HG03521 (cell line): ENCODE results near the gene GNB2.

Source experiments
- ATAC-seq: cut with Tn5 transposase; IDR thresholded peaks from one replicate; pipeline ENCODE4 v1.9.1; 2021; ENCODE audit warnings: mild to moderate bottlenecking, moderate library complexity; ENCODE audit not compliant: unreplicated experiment

GNB2 gene

DNA sequence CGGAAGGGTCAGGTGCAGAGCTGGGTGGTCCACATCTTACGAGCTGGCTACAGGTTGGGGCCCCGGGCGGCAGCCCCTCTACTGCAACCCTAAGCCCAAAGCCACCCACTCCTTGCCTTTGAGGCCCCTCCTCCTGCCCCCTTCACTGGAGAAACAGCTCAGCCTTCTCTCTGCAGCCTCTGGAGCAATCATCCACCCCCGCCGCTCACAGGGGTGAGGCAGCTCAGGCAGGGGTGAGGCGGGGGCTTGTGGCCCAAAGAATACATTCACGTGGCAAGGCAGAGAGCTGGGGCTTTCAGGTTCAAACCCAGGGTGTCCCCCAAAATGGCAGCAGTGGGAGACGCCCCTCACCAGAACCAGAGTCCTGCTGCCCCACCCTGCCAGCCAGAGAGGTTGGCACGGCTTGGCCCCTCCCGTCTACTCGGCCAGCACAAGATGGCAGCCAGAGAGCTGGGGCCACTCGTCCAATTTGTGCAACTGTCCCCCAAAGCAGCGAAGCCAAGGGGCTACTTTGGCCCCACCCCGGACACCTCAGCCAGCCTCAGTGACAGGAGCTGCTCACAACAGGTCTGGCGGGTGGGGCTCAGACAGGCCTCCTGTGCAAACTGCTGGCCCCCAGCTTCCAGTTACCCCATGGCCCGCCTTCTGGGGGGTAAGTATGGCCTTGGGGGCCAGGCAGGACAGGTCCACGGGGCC, 7.2 kb downstream of the GNB2 start:
- ATAC-seq: no peak

DNA sequence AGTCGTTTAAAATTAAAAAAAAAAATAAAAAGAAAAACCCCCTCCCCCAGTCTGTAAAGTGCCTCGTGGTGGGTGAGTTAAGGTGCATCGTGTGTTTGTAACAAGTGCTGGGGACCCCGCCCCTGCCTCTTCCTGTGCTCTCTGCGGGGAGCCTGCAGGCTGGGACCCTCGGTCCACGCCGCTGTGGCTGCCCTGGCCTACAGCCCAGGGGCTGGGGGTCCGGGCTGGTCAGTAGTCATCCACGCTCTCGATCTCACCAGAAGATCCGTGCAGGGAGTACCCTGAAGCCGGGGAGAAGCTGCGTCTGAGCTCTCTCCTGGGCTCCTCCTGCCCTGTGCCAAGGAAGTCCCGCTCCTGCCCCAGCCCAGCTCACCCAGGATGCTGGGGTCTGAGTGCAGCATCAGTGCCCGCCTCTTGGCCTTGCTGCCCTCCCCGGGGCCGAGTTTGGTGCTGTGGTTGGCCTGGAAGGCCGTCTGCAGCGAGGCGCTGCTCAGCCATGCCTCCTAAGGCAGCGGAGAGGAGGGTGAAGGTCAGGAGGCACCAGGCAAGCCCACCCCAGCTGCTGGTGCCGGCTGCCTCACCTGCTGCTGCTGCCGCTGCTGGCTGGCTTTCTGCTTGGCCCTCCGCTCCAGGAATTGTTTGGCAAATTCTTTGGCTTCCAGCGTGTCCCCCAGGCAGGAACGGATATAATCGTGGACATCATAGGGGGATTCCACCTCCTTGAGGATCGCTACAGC, 8.1 kb downstream of the GNB2 start:
- ATAC-seq: no peak

DNA sequence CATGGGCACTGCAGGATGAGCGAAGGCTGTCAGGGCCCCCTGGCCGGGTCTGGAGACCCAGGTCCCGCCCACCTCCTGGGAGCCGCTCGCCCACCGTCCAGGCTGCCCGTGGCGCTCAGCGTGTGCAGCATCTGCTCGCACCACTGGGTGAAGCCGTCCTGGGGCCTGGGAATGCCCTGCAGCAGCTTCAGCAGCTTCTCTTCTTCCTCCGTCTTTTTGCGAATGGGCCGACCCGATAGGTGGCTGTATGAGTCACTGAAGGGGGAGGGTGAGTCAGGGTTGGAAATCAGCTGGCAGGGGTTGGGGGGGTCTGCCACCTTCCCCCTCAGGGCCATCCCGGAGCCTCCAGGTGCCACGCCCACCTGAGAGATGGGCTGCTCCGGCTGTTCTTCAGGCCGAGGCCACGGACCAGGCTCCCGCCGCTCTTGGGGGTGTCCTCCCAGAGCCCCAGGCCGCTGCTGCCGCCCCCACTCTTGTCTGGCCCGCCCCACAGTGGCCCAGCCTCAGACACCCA, 8.7 kb downstream of the GNB2 start:
- no peak for ATAC-seq

DNA sequence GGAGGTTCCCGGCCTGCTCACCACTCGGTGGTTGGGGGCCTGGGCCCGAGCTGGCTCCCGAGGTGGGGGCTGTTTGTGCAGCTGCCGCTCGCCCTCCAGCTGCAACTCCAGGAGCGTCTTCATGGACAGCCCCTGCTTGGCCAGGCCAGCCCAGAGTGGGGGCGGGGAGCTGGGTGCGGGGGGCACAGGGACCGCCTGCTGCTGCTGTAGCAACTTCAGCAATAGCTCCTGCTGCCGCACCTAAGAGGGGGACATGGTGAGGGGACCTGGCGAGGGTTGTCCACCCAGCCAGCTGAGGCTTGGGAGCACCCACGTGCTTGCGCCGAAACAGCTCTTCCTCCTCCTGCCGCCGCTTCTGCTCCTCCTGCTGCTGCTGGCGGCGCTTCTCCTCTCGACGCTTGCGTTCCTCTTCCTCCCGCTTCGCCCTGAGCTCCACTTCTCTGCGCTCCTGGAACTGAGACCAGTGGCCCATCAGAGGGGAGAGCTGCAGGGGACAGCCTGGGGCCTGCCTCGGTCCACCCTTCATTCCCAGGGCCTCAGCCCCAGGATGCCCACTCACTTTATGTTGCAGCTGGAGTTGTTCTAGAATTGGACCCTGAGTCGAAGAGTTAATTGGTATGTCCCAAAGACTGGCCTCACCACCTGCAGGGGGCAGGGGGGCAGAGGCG, 9.6 kb downstream of the GNB2 start:
- ATAC-seq: no peak

DNA sequence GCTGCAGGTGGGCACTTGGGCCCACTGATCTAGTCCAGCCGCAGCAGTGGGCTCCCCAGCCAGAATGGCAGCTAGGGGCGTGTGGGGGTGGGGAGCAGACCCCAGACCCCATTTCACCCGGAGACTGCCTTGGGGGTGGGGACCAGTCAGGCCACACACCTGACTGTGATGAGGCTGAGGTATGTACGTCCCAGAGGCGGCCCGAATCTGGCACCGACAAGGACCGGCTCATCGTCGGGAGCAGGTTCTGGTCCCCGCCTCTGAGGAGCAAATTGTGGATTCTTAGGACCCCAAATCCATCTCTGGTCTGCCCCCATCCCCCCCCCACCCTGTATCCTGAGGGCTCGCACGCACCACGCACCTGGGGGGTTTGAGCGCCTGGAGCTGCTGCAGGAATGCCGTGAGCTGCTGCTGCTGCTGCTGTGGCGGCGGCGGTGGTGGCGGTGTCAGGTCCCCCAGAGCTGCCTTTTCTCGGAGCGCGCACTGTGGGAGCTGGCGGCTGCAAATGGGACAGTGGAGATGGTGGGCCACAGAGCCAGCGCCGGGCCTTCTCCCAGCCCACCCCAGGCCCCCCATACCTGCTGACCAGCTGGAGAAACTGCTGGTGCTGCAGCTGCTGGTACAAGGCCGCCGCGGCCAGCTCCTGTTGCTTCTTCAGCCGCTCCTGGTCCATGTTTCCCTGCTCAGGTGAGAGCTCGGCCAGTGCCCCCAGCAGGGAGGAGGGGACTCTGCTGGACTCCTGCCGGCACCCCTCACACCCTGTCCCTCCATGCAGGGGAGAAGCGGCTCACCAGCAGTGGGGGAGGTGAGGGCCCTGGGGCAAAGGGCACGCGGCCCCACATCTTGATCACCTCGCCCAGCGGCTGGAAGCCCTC, 10.4 kb downstream of the GNB2 start:
- no peak for ATAC-seq

DNA sequence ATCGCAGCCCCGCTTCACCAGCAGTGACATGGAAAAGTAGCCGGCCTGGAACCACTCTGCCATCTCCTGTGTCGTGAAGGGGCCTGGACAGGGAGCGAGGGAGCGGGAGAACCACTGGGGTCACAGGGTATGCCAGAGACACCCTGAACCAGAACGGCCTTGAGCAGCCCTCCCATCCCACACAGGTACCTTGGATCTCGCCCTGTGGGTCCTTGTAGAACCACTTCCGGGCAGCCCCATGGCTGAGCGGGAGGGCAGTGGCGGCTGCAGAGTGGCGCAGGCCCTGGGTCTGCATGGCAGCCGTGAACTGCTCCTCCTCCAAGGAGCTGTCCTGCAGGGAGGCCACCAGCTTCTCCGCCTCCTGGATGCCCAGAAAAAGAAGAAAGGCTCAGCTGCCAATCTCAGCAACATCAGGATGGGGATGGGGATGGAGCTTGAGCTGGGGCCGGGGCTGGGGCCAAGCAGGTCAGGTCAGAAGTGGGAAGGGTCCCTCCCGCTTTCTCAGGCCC, 11.0 kb downstream of the GNB2 start:
- no peak for ATAC-seq

DNA sequence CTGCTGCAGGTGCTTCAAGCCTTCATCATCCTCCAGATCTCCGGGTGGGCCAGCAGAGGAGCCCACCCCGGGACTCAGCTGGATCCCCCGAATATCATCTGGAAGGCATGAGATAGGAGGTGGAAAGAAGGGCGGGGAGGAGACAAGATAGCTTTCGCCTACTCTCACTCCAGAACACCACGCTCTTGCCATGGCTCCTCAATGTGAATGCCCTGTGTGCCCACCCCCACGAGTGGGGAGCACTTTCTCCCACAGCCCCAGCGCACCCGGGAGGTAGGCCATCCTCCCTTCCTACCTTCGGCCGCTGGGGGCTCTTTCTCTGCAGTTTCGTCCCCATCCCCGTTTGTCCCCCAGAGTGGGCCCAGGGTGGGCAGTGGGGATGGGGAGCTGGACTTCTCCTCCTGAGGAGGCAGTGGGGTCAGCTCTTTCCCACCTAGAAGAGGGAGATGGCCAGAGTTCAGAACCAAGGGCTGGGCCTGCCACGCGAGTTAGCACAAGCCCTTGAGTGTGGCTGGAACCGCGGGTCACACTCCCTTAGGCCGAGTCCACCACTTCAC, 11.6 kb downstream of the GNB2 start:
- ATAC-seq: no peak

DNA sequence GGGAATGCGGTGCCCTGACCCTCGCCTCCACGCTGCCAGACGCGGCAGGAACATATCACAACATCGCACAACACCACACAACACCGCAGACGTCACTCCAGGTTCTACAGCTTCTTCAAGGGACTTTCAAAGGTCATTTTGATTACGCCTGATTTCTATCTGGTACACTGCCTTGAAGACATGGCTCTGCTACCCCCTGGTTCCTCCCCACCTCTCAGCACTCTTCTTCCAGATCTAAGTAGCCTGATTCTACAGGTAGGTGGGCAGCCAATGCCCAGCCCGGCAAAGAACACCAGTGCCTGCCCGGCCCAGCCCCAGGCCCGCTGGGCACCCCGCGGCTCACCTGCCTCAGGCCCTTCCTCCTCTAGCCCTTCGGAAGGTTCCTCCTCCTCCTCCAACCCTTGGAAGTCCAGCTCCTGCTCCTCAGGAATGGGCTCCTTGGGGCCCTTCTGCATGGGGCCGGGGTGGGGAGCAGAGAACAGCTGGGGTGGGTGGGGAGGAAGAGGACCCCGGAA, 12.1 kb downstream of the GNB2 start:
- ATAC-seq: no peak

DNA sequence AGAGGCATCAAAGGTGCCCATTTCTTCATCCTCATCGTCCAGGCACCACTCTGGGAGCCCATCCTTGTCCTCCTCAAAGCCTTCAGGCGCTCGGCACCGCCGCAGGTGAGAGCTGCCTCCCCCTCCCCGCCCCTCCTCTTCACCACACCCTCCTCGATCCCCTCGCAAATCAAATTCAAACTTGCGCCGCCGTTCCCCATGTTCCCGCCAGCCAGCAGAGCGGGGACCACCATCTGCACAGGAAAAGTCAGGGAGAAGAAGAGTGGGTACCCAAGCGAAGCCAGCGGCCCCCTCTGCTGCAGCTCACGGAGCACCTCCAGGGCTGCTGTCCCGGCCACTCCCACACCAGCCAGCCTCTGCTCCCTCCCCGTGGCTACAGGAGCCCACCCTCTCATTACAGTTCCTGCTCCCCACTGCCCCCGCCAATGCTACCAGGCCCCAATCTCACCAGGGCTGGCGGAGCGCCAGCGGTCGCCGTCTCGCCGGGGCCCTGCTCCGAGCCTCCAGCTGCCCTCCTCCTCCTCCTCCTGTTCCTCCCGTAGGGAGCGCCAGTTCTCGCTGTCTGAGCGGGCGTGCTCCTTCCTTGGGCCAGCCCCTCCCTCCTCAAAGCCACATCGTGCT, 12.8 kb downstream of the GNB2 start:
- ATAC-seq: no peak

DNA sequence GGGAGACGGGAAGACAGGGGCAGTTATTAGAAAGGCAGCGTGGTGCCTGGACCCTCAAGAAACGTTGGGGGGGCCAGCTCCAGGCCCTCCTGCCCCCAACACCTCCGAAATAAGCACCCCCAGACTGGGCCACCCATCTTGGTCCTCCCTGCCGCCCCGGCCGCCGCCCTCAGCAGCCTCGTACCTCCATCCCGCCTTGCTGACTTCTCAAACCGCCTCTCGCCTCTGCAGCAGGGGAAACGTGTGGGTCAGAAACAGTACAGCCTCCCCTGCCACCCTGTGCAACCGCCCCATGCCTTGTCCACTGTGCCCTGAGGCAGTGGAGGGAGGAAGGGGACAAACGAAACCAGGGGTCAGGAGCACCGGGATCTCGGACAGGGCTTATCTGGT, 13.3 kb downstream of the GNB2 start:
- ATAC-seq: no peak

DNA sequence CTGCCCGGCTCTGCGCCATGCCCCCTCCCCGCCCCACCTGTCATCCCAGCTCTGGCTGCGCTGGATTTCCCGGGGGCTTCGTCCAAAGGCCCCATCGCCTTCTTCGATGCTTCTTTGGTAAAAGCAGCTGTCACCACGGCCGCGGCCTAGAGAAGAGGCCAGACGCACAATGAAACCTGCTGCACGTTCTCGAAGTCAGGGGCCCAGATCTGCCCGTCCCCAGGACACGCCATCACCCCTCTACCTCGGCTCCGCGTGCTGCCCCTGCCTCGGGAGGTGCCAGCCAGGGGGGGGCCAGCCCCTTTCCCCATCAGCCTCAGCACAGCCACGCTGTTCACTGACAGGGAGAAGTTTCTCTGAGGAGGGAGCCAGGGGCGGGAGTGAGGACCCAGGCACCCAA, 13.7 kb downstream of the GNB2 start:
- ATAC-seq: no peak

DNA sequence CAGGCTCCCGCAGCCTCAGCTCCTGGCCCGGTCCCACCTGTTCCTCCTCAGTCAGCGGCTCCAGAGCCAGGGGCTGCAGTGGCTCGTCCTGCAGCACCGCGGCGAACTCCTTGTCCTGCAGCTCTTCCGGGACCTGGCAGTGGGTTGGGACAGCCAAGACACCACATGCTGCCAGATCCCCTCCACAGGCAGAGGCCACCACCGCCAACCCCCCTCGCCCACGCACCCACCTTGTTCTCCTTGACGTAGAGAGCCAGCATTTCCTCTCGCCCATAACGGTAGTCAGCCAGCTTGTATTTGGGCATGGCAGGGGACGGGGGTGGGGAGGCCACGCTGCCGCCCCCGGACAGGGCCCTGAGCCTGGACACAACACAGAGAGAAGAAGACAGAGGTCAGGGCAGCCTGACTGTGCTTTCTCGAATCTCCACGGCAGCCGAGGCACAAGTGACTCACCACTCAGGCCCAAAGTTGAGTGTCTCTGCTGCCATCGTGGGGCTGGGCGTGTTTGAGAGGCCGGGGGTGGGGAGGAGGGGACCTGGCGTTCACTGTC, 14.3 kb downstream of the GNB2 start:
- ATAC-seq: no peak

DNA sequence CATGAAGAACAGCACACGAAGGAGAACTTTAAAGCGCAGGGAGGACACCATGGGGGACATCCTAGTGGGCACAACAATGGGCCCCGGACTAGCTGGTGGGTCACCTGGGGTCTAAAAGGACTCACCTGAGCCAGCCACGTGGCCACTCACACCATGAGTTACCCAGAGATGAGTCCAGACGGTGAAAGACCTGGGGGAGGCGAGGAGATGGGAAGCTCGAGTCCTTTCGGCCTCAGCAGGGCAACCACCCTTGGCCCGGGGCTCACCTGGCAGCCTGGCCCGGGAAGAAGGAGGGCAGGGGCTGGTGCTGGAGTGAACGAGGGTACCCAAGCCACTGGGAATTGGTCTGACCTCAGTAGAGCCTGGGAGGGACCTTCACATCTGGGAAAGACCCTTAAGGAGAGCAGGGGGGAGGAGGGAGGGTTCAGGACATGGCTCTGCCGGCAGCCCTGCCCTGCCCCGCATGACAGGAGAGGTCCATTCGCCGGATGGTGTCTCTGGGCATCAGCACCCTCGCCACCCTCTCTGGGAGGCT, 14.9 kb downstream of the GNB2 start:
- ATAC-seq: no peak

DNA sequence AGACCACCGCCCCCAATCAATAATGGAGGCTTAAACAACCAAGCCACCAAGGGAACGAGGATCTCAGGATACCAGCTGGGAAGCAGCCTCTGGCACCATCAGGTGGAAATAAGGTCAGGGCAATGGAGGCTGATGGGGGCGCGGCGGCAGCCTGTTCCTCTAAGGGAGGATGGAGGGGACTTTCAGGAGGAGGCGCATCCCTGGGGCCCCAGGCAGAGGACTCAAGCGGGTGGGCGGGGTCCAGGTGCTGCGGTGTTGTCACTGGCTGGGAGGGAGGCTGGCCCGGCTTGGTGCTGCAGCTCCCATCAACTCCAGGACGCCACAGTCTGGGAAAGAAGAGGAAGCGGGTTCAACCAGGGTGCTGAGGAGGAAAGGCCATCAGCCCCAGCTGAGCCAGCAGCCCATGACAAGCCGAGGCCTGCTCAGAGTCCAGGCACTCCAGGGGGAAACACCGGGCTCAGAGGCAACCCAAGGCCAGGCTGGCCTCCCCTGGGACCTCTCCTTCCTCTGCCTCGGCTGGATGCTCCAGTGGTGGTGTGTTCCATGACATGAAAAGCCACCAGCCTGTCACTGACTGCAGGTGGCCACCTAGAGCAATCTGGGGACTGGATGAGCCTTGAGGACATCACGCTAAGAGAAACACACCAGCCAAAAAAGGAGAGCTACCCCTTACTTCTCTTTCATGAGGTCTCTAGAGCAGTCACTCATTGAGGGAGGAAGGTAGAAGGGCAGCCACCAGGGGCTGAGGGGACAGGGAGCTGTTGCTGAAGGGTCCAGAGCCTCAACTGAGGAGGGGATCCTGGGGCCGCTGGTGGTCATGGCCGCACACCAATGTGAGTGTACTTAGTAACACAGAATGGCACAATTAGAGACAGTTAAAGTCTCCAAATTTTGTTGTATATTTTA, 15.9 kb downstream of the GNB2 start:
- no peak for ATAC-seq

DNA sequence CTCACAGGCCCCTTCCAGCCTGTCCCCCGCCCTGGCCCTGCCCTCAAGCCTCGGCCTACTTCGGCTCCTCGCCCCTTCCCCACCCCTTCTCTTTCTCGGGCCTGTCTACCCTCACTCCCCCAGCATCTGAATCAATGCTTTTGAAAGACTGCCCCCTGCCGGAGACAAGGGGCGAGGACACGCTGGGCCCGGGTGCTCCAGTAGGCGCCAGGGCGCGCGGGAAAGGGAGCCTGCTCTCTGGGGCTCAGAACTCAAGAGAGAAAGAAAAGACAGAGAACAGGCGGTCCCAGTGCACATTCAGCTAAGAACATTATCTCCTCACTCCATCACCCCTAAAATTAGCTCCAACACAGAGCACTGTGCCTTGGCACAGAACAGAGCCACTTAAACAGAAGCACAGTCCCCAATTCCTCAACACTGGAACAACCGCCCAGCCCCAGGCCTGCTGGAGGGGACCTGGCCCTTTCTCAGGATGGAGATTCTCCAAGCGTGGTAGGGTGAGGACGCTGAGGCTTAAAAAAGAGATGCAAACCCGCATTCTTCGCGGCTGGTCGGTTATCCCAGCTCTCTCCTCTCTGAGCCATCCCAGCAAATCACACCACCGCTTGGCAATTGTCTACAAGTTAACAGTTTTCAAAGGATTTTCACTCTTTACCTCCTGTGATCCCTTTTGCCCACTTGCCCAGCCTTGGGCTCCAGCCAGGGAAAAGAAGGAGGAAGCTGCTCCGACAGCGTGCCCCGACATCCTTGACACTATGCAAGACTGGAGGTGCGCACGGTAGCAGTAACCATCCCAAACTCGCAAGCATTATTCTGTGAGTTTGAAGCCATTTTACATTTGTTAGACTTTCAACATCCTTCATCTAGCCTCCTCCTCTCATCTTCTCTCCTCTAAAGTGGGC, 18.4 kb downstream of the GNB2 start:
- no peak for ATAC-seq

DNA sequence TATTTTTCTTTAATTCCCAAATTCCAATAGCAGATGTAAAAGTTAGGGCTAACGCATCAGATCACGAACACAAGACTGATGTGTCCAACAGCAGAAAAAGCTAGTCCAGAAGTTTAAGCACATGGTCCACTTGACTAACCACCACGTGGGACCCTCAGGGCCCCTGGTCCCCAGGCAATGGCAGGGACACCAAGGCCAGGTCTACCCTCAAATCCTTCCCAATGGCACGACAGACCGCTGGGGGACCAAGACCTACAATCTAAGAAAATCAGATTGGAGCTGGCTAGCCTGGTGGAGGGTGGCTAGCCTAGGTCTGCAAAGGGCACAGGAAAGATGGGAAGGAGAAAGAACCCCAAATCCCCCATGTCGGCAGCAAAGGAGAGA, 19.0 kb downstream of the GNB2 start:
- no peak for ATAC-seq
